ENCODE measurements around the gene PLA1A. TPM values are rescaled to one million over a fixed set of nuclear protein-coding genes. Genes with fewer than 3 reads are reported as not detected.
A peak's percentile ranks its signal among the peaks of the same experiment; 100 is the strongest.

Gene PLA1A
- total and polyA plus RNA-seq, 10 of the 15 experiments (the other 5 are each of a cell fraction or from before 2014, with no cell fraction given) = 2.9 to 106 (median 4.8) TPM

DNA sequence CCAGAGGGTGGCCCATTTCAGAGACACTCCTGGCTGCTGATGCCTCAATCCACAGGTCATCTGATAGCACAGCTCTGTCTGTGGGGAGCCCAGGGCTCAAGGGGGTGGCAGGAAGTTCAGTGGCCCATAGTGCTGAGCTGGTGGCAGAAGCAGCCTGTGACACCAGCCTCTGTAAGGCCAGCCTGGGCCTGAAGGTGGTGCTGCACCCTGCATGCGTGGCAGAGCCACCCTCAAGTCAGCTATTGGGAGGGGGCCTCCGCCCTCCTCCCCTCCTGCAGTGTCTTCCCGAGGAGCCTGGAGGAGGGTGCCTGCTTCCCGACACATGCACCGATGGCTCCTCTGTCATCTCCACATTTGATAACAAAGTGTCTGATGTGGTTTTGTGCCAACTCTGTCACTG, 3.0 kb downstream of the PLA1A start (continued):
- TF ChIP-seq, protein P1, sequence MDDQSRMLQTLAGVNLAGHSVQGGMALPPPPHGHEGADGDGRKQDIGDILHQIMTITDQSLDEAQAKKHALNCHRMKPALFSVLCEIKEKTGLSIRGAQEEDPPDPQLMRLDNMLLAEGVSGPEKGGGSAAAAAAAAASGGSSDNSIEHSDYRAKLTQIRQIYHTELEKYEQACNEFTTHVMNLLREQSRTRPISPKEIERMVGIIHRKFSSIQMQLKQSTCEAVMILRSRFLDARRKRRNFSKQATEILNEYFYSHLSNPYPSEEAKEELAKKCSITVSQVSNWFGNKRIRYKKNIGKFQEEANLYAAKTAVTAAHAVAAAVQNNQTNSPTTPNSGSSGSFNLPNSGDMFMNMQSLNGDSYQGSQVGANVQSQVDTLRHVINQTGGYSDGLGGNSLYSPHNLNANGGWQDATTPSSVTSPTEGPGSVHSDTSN (IDR thresholded peaks at IDR 0.05; ENCODE audit: insufficient replicate concordance, low read depth, low read length) = no peak
- TF ChIP-seq ZNF622 (IDR thresholded peaks at IDR 0.05) (no peak), RELA (IDR thresholded peaks at IDR 0.05; ENCODE audit: borderline replicate concordance, partially characterized antibody) (peak; percentile 80), KAT2A (conservative IDR thresholded peaks at IDR 0.05; ENCODE audit: control insufficient read depth, low read depth, low read length) (no peak), SMAD1 (IDR thresholded peaks at IDR 0.05; ENCODE audit: low read depth, partially characterized antibody) (no peak), SUPT20H (IDR thresholded peaks at IDR 0.05; ENCODE audit: borderline replicate concordance, control insufficient read depth, low read depth, low read length) (no peak), ZNF207 (IDR thresholded peaks at IDR 0.05; ENCODE audit: borderline replicate concordance) (peak; percentile 84), DPF2 (IDR thresholded peaks at IDR 0.05) (peak; percentile 69; the same call in 1 of the 2 replicates), BACH1 (IDR thresholded peaks at IDR 0.05; ENCODE audit: borderline replicate concordance) (peak; percentile 66), SIN3A (IDR thresholded peaks at IDR 0.05; ENCODE audit: low read depth, low read length) (no peak; the same call in 1 of the 2 replicates), ZNF274 (IDR thresholded peaks at IDR 0.05; ENCODE audit: insufficient read depth, insufficient read length) (no peak), NBN (IDR thresholded peaks at IDR 0.05) (peak; percentile 81; the same call in 1 of the 2 replicates), POLR2AphosphoS5 (IDR thresholded peaks at IDR 0.05; ENCODE audit: low read length) (peak; percentile 17; the same call in 1 of the 2 replicates), TBL1XR1 (IDR thresholded peaks at IDR 0.05; ENCODE audit: low read depth, low read length) (0 out of 2 replicates have a peak, but pooled peaks have one; percentile 57), MEF2A (IDR thresholded peaks at IDR 0.05; ENCODE audit: insufficient read depth, low read depth, low read length) (no peak)
- TF ChIP-seq, protein P2, sequence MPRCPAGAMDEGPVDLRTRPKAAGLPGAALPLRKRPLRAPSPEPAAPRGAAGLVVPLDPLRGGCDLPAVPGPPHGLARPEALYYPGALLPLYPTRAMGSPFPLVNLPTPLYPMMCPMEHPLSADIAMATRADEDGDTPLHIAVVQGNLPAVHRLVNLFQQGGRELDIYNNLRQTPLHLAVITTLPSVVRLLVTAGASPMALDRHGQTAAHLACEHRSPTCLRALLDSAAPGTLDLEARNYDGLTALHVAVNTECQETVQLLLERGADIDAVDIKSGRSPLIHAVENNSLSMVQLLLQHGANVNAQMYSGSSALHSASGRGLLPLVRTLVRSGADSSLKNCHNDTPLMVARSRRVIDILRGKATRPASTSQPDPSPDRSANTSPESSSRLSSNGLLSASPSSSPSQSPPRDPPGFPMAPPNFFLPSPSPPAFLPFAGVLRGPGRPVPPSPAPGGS (IDR thresholded peaks at IDR 0.05; ENCODE audit: borderline replicate concordance, insufficient read depth, low read depth, low read length, poor library complexity, severe bottlenecking) = no peak
- TF ChIP-seq, protein P3, sequence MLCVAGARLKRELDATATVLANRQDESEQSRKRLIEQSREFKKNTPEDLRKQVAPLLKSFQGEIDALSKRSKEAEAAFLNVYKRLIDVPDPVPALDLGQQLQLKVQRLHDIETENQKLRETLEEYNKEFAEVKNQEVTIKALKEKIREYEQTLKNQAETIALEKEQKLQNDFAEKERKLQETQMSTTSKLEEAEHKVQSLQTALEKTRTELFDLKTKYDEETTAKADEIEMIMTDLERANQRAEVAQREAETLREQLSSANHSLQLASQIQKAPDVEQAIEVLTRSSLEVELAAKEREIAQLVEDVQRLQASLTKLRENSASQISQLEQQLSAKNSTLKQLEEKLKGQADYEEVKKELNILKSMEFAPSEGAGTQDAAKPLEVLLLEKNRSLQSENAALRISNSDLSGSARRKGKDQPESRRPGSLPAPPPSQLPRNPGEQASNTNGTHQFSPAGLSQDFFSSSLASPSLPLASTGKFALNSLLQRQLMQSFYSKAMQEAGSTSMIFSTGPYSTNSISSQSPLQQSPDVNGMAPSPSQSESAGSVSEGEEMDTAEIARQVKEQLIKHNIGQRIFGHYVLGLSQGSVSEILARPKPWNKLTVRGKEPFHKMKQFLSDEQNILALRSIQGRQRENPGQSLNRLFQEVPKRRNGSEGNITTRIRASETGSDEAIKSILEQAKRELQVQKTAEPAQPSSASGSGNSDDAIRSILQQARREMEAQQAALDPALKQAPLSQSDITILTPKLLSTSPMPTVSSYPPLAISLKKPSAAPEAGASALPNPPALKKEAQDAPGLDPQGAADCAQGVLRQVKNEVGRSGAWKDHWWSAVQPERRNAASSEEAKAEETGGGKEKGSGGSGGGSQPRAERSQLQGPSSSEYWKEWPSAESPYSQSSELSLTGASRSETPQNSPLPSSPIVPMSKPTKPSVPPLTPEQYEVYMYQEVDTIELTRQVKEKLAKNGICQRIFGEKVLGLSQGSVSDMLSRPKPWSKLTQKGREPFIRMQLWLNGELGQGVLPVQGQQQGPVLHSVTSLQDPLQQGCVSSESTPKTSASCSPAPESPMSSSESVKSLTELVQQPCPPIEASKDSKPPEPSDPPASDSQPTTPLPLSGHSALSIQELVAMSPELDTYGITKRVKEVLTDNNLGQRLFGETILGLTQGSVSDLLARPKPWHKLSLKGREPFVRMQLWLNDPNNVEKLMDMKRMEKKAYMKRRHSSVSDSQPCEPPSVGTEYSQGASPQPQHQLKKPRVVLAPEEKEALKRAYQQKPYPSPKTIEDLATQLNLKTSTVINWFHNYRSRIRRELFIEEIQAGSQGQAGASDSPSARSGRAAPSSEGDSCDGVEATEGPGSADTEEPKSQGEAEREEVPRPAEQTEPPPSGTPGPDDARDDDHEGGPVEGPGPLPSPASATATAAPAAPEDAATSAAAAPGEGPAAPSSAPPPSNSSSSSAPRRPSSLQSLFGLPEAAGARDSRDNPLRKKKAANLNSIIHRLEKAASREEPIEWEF (IDR thresholded peaks at IDR 0.05; ENCODE audit: insufficient replicate concordance, low read depth, low read length) = peak; percentile 13

Data from GM12878 (cell line).